HUES6 (cell line): ENCODE results near the gene AAGAB.
"Not testable (repeated sequence)": the region's sequence is repeated elsewhere in the genome, so short reads cannot be mapped to it uniquely, and the experiment has no call there.

Source experiments
- H3K27ac ChIP-seq: 2 replicates; pipeline ENCODE4 v1.7.0; 2013; ENCODE audit warnings: low read depth, mild to moderate bottlenecking, low read length, inconsistent platforms
- H3K27me3 ChIP-seq: 2 replicates; pipeline ENCODE4 v1.6.1; 2013; ENCODE audit warnings: low read length; ENCODE audit not compliant: control insufficient read depth, insufficient read depth
- H3K36me3 ChIP-seq: 2 replicates; pipeline ENCODE4 v1.6.1; 2013; ENCODE audit warnings: low read length; ENCODE audit not compliant: control insufficient read depth, insufficient read depth
- H3K4me1 ChIP-seq: 2 replicates; pipeline ENCODE4 v1.6.1; 2013; ENCODE audit warnings: low read length; ENCODE audit not compliant: control insufficient read depth, insufficient read depth
- H3K4me3 ChIP-seq: 2 replicates; pipeline ENCODE4 v1.5.1; 2013; ENCODE audit warnings: low read depth, low read length
- H3K9ac ChIP-seq: one replicate; pipeline ENCODE4 v1.6.1; 2013; ENCODE audit warnings: mild to moderate bottlenecking, low read length
- H3K9me3 ChIP-seq: 2 replicates; pipeline ENCODE4 v1.6.1; 2013; ENCODE audit warnings: low read depth, low read length; ENCODE audit not compliant: control insufficient read depth, insufficient read depth

Gene AAGAB

DNA sequence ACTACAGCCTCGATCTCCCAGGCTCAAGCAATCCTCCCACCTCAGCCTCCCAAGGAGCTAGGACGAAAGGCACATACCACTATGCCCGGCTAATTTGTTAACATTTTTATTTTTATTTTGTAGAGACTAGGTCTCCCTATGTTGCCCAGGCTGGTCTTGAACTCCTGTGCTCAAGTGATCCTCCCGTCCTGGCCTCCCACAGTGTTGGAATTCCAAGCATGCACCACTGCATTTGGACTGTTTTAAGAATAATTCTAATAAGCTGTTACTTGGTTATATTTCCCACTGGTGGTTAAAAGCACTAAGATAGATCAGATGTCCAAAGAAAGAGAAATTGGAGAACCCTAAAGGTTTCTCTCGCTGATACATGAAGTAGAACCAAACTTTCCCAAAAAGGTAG lies 3.1 kb downstream of the AAGAB start:
- H3K36me3 ChIP-seq, result no peaks in the 10 kb centered on the region; the same call in 1 of the 2 replicates
- no peaks in the 10 kb centered on the region for H3K4me1 ChIP-seq
- H3K4me3 ChIP-seq, result no peak overlapping the region
- no peaks in the 10 kb centered on the region for H3K9me3 ChIP-seq
- no peak overlapping the region for H3K27ac ChIP-seq
- H3K27me3 ChIP-seq, result peaks cover 7% of the 10 kb centered on the region; the same call in 1 of the 2 replicates
- H3K9ac ChIP-seq, result no peak overlapping the region

DNA sequence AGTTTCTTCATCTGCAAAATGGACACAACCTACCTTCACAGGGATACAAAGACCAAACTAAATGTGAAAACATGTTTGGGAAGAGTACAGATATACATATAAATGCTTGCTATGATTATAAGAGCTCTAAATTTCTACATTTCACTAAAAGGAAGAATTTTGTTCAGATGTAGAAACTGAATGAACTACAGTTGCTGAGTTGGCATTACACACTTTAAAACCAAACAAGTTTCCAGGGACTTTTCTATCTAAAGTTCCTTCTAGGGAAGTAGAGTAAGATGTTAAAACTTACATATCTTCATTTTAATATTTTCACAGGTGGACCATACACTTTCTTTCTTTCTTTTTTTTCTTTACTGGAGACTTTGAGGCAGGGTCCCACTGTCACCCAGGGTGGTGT lies 4.6 kb downstream of the AAGAB start:
- H3K9ac ChIP-seq, result no peak overlapping the region
- peaks cover 4% of the 10 kb centered on the region; the same call in 1 of the 2 replicates for H3K36me3 ChIP-seq
- H3K27me3 ChIP-seq, result no peaks in the 10 kb centered on the region
- H3K27ac ChIP-seq, result no peak overlapping the region
- no peaks in the 10 kb centered on the region for H3K4me1 ChIP-seq
- no peaks in the 10 kb centered on the region for H3K9me3 ChIP-seq
- H3K4me3 ChIP-seq, result no peak overlapping the region

GRCh38 chr15:67248011-67248505 lies 6.4 kb downstream of the AAGAB start:
- no peak overlapping the region for H3K4me3 ChIP-seq
- H3K27ac ChIP-seq, result no peak overlapping the region
- H3K36me3 ChIP-seq, result peaks cover 4% of the 10 kb centered on the region; the same call in 1 of the 2 replicates
- H3K9me3 ChIP-seq, result no peaks in the 10 kb centered on the region
- 0 out of 2 replicates have a peak, but pooled peaks cover 4% of the 10 kb centered on the region for H3K4me1 ChIP-seq
- no peaks in the 10 kb centered on the region for H3K27me3 ChIP-seq
- no peak overlapping the region for H3K9ac ChIP-seq

GRCh38 chr15:67246606-67247005 lies 7.9 kb downstream of the AAGAB start:
- peaks cover 12% of the 10 kb centered on the region for H3K4me1 ChIP-seq
- not testable (repeated sequence) for H3K27me3 ChIP-seq, H3K9ac ChIP-seq, H3K27ac ChIP-seq, H3K36me3 ChIP-seq, H3K4me3 ChIP-seq, H3K9me3 ChIP-seq

- Histone ChIP-seq H3K9ac (no peak overlapping the region), H3K27me3 (no peaks in the 10 kb centered on the region), H3K4me3 (no peak overlapping the region), H3K27ac (no peak overlapping the region), H3K36me3 (peaks cover 4% of the 10 kb centered on the region; the same call in 1 of the 2 replicates), H3K9me3 (no peaks in the 10 kb centered on the region), H3K4me1 (peaks cover 22% of the 10 kb centered on the region)
These were observed 9.4 kb downstream of the AAGAB start for GRCh38 chr15:67244971-67245478.

GRCh38 chr15:67242708-67243111 lies 11.8 kb downstream of the AAGAB start:
- Histone ChIP-seq H3K9ac (no peak overlapping the region), H3K4me3 (no peak overlapping the region), H3K27ac (no peak overlapping the region), H3K9me3 (no peaks in the 10 kb centered on the region), H3K4me1 (peaks cover 22% of the 10 kb centered on the region), H3K27me3 (no peaks in the 10 kb centered on the region), H3K36me3 (peaks cover 4% of the 10 kb centered on the region; the same call in 1 of the 2 replicates)

GRCh38 chr15:67241132-67241855 lies 13.2 kb downstream of the AAGAB start:
- Histone ChIP-seq H3K27ac (no peak overlapping the region), H3K27me3 (no peaks in the 10 kb centered on the region), H3K9ac (no peak overlapping the region), H3K36me3 (peaks cover 4% of the 10 kb centered on the region; the same call in 1 of the 2 replicates), H3K9me3 (no peaks in the 10 kb centered on the region), H3K4me3 (no peak overlapping the region), H3K4me1 (peaks cover 22% of the 10 kb centered on the region)

DNA sequence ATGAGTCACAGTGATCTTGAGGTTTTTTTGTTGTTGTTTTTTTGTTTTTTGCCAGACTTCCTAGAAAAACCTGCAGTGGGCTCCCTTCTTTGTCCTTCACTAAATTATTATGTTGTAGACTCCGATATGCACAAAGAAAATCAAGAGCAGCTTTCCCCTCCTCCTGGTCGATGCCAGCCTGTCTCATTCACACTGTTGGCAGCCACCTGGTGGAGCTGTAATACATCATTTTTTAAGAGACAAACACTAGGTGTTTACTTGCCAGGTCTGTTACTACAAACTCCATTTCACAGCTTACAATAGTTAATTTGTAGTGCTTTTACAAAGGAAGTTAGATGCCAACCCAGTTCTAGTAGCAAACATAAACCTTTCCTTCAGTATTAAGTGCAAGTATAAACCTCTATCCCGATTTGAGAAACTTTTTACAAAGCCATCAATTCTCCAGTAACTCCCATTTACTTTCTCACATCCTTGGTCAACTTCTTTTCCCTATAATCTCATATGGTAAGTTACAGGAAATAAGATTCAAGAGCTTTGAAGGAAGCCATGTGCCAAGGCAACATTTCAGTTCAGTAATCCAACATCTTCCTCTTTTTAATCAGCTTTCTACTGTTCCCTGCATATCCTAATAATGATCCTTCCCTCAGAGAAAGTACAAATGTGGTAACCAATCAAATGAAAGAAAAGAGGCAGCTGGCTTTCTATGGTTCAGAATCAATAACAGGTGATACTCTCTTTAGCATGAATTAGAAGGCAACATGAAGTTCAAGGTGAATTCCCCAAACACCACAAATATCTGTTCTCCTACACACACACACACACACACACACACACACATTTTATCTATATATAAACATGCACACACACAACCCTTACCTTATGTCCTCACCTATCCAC lies 14.0 kb downstream of the AAGAB start:
- Histone ChIP-seq H3K9me3 (no peaks in the 10 kb centered on the region), H3K36me3 (no peaks in the 10 kb centered on the region), H3K27ac (no peak overlapping the region), H3K27me3 (no peaks in the 10 kb centered on the region), H3K4me1 (peaks cover 22% of the 10 kb centered on the region), H3K9ac (no peak overlapping the region), H3K4me3 (no peak overlapping the region)

DNA sequence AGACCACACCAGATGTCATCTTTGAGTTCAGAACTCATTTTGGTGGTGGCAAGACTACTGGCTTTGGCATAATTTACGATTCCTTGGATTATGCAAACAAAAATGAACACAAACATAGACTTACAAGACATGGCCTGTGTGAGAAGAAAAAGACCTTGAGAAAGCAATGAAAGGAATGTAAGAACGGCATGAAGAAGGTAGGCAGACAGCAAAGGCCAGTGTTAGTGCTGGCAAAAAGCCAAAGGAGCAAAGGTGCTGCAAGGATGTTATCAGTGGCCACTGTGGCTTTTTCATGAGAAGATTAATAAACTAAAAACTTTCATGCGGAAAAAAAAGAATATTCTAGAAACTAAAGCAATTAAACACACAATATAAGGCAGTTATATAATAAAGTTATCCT lies 21.9 kb downstream of the AAGAB start:
- Histone ChIP-seq H3K4me3 (no peak overlapping the region), H3K9me3 (no peaks in the 10 kb centered on the region), H3K27me3 (no peaks in the 10 kb centered on the region), H3K4me1 (no peaks in the 10 kb centered on the region), H3K36me3 (peaks cover 39% of the 10 kb centered on the region), H3K9ac (no peak overlapping the region), H3K27ac (no peak overlapping the region)

DNA sequence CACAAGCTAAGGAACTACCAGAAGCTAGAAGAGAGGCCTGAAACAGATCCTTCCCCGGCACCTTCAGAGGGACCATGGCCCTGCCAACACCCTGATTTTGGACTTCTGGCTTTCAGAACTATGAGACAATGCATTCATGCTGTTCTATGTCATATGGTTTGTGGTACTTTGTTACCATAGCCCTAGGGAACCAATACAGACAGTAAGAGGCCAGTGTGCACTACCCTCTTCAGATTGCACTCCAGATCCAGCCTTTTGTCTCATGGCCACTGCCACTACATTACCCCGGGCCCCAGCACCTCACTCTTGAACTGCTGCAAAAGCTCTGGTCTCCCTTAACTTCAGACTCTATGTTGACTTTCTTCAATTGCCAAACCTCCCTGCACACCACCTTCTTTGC lies 24.0 kb downstream of the AAGAB start:
- Histone ChIP-seq H3K9ac (no peak overlapping the region), H3K9me3 (no peaks in the 10 kb centered on the region), H3K36me3 (peaks cover 39% of the 10 kb centered on the region), H3K4me1 (no peaks in the 10 kb centered on the region), H3K27me3 (no peaks in the 10 kb centered on the region), H3K27ac (no peak overlapping the region), H3K4me3 (no peak overlapping the region)

- Histone ChIP-seq H3K36me3 (peaks cover 29% of the 10 kb centered on the region), H3K4me3 (no peak overlapping the region), H3K9ac (no peak overlapping the region), H3K27me3 (no peaks in the 10 kb centered on the region), H3K27ac (no peak overlapping the region), H3K9me3 (no peaks in the 10 kb centered on the region), H3K4me1 (no peaks in the 10 kb centered on the region)
These were observed 26.2 kb downstream of the AAGAB start for GRCh38 chr15:67228286-67228685.
